NCI-H1048 (cell line): ENCODE measurements around the gene TSPAN4.

Experiments
- DNase-seq: peaks from one replicate; lab custom pipeline; 2025; lab: John Stamatoyannopoulos, UW

The TSPAN4 gene

DNA sequence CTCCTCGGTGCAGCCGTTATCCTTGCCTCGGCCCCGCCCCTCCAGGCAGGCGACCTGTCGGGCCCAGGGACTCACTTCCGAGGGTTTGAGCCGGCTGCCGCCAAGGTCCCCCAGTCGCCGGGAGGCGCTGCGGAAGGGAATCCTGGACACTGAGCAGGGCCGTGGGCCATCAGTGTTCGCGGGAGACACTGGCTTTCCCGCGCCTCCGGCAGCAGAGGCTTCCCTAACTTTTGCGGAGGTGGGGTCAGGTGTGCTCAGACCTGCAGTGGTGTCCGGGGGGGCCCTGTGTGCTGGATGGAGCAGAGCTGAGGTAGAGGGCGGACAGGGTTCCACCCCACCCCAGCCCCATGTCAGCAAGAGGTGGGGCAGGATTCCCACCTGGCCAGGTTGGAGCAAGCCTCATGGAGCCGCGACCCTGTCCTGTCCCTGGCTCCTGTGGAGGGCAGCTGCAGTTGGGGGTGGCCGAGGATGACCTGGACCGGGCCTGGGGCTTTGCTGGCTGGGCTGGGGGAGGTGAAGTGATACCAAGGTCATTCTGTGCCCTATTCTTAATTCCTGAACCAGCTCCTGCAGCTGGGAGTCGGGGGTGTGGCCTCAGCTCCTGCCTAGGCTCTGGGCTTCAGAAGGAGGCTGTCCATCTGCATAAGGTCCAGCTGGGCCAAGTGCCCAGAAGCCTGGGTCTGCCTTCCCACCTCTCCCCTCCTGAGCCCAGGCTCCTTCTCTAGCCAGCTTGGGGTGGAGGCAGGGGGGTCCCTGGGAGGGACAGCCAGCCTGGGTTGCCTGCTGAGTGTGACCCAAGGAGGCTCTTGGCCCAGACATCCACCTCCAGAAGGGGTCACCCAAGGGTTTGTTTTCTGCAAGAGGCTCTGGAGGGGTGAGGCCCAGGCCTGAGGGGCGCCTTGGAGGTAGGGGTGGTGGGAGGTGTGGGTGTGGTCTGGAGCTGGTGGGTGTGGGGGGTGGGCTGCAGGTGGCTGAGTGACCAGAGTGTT, 8.4 kb downstream of the TSPAN4 start:
- DNase-seq, result no peak

DNA sequence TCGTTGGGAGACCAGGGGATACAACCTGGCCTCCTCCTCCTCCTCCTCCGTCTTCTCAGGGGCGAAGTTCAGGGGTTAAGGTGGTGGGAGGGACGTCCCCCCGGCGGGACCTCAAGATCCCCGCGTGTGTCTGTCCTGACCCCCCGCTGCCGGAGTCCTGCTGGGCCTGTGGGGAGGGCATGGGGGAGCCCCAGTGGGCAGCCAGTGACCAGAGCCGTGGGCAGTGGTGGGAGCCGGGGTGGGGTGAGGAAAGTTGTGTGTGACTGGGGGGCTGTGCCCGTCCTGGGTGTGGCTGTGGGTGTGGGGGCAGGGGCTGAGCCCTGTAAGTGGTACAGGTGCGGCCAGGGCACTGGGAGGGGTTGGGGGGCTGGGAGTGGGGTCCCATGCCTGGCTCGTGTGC, 10.1 kb downstream of the TSPAN4 start:
- no peak for DNase-seq

- no peak for DNase-seq
Observed at GRCh38 chr11:853682-854448, 11.2 kb downstream of the TSPAN4 start.

- DNase-seq, result no peak
Observed at GRCh38 chr11:854601-855329, 12.1 kb downstream of the TSPAN4 start.

DNA sequence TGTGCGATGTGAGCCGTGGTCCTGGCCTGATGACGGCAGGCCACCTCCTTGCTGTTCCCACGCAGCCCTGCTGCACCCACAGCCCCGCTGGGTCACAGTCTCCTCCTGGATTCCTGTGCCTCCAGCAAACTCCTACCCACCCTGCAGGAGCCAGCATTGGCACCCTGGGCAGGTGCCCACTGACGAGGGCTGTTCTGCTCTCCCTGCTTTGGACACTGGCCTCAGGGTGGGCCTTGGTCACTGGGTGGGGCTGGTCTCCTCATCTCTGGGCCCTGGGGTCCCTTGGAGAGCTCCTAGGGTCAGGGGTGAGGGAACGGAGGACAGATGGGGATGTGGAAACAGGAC, 12.7 kb downstream of the TSPAN4 start:
- no peak for DNase-seq

- DNase-seq, result no peak
Observed at GRCh38 chr11:855796-856195, 13.1 kb downstream of the TSPAN4 start.

DNA sequence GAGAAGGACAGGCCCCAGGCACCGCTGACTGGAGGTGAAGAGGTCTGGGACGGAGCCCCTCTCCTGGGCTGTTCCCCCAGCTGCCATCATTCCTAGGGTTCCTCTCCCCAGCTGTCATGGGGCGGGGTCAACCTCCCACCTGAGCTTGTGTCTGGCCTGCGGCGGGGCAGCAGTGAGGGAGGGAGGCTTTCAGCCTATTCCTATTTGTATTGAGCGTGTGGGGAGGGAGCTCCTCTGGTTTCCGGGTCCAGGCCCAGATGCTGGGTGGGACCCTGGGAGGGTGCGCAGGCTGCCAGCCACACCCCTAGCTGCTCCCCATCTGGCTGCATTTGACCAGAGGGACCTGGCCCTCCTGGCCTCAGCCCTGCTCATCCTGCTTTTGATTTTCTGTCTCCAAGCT, 13.7 kb downstream of the TSPAN4 start:
- DNase-seq, result no peak

DNA sequence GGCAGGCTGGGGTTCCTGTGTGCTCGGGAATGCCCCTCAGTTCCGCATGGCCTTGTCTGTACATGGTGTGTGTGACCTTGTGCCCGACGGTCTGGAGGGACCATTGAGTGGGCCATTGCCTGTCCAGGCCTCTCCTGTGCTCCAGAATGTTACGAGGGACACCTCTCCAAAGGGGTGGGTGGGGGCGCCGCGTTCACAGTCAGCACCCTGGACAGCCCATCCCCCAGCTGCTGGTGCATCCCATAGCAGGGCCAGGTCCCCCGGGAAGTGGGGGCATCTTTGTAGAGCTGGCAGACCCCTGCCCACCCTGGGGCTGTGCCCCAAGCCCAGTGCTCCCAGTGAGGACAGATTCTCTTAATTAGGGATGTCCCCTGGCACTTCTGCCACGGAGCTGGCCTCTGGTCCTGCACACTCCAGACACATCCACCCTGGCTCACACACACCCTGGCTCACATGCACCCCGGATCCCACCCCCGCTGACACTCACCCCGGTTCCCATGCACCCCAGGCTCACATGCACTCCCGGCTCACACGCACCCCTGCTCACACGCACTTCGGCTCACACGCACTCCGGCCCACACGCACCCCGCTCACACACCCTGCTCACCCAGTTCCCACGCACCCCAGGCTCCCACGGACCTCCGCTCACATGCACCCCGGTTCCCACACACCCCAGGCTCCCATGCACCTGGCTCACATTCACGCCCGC, 15.6 kb downstream of the TSPAN4 start:
- no peak for DNase-seq

GRCh38 chr11:858762-859339, 16.2 kb downstream of the TSPAN4 start:
- no peak for DNase-seq

- peak; percentile 86 for DNase-seq
Observed at GRCh38 chr11:859394-860131, 16.9 kb downstream of the TSPAN4 start.

DNA sequence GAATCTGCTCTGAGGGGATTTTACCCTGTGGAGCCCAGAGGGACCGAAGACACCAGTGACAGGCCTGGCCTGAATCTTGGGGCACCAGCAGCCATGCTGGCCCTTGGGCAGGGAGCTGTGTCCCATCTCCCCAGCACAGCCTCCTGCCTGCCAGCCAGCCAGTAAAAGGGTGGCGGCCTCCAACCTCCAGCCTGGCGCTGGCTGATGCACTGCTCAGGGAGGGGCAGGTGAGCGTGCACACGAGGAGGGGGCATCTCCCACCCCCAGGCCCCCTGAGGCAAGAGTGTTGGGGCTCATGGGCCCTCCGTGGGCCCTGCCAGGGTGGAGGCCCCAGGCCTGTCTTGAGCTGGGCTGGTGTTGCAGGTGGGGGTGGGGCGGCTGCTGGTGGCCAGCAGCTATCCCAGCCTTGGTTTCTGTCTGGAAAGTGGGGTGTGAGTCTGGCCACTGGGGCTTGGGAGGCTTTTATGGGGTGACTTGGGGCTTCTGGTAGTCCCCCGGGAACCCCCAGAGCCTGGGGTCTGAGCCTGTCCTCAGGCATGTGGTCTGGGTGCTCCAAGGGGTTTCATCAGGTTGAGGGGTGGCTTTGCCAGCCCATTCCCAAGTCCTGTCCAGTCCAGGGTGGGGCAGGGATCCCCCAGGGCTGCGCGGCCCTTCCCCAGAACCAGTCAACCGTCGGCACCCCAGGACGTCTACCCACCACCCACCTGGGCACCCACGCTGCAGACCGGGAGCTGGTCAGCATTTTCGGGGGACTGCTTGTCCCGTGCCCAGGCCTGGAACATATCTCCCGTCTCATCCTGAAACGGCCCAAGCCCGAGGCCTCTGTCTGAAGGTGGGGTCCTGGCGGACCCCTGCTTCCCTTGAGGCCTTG, 17.8 kb downstream of the TSPAN4 start:
- DNase-seq, result no peak

GRCh38 chr11:861105-861479, 18.4 kb downstream of the TSPAN4 start:
- no peak for DNase-seq

GRCh38 chr11:862081-862661, 19.5 kb downstream of the TSPAN4 start:
- no peak for DNase-seq

DNA sequence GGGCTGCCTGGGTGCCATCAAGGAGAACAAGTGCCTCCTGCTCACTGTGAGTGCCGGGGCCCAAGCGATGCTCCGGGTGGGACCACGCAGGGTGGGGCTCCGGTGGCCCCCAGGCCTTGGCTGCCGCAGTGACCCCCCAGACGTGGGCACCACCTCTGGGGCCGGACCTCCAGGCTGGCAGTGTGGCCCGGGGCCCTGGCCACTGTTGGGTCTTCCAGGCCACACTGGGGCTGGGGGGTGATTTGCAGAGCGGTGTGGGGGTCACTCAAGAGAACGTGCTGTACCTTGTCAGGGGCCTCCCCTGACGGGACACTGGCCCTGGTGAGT, 20.0 kb downstream of the TSPAN4 start:
- DNase-seq, result no peak

DNA sequence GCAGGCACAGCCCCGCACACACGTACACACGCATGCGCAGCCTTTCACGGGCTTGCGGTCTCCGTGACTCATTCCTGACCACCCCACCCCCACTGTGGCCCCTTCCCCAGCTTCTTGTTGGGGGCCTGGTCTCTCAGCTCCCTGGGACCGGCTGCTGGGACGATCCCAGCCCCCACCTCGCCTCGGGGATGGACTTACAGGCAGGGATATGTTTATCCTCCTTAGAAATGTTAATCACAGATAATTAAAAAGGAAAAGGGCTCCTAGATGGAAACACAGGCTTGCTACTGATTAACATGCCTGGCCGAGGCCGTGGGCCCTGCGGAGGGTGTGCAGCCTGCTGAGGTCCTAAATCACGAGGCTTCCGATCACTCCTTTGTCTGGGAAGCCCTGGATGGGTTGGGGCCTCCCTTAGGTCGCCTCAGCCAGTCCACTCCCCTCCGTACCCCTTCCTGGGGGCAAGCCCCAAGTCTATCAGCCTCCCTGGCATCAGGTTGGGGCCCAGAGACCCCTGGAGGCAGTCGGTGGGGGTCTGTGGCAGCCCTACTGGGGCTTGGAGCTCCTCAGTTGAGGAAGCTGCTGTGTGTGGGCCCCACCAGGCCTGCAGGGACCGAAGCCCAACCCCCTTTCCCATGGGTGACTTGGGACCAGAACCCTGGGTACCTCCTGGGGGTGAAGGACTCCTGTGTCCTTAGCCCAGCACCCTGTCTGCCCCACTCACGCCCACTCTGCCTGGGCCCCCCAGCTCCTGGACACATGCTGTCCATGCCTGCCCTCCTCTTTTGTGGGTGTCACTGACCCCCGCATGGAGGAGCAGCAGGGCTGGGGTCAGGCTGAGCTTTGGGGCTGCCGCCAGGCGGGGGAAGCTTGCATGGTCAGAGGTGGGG, 20.6 kb downstream of the TSPAN4 start:
- DNase-seq, result no peak

DNA sequence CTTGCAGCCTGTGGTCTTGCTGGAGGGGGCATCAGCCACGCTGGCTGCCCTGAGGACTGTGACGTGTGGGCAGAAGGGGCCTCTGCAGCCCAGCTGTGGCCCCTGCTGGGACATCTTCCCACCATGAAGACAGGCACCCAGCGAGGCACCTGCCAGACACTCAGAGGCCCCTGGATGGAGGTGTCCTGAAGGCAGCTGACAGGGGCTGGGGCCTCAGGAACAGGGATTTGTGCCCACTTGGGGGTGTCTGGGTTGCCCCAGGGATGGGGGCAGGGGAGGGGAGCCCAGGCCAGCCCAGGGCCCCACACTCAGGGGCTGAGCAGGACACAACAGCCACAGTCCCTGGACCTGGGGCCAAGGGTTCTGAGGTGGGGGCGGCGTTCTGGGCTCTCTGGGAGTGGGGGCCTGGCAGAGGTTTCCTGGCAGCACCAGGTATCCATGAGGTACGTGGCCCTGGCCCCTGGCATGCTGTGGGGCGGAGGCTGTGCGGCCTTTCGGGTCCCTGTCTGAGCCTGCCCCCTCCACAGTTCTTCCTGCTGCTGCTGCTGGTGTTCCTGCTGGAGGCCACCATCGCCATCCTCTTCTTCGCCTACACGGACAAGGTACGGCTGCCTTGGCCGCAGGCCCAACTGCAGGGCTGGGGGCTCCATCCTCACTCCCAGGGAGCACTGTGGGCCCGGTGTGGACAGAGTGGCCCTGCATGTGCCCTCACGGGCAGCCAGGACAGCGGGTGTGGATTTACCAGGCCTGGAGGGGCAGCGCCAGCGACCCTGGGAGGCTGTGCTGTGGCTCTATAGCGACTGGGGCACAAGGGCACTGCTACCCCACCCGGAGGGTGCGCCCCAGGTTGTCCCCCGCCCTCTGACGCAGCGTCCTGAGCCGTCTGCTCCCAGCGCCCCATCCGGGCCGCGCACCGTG, 21.5 kb downstream of the TSPAN4 start:
- no peak for DNase-seq

DNA sequence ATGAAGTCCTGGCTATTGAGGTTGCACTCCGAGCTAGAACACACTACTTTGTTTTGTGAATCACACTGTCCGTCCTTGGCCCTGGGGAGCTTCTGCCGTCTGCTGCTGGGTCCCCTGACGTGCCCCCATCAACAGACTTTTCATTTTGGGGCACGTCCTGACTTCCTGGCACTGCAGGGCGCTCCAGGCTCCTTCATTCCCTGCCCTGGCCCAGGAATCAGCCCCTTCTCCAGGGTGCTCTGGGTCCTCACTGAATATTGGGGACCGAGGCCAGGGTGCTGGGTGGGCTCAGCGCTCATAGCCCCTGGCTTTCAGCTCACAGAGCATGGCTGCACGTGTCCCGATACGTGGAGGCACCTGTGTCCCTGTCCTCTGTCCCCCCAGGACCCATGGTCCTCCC, 22.2 kb downstream of the TSPAN4 start:
- DNase-seq, result no peak
